CD14-positive monocyte (primary cell): ENCODE data around the gene PARP8. TPM values are rescaled to one million over a fixed set of nuclear protein-coding genes. Genes with fewer than 3 reads are reported as not detected.

ENCODE experiments used
- DNase-seq, 3 donors: peaks; one replicate each; pipeline ENCODE4 v3.0.0-alpha.2; 2011 to 2022
- H2AFZ ChIP-seq: 2 replicates; pipeline ENCODE4 v1.6.0; 2012; ENCODE audit warnings: mild to moderate bottlenecking, low read depth, low read length, inconsistent platforms; ENCODE audit not compliant: insufficient read depth, poor library complexity, severe bottlenecking
- H3K27ac ChIP-seq, 2 donors: 1 replicate in 1 of 2; 2 replicates in 1 of 2; pipeline ENCODE4 v1.5.1; 2012 to 2013; ENCODE audit warnings: low read length in 2 of 2, control low read depth in 1 of 2, inconsistent platforms in 1 of 2, low read depth in 1 of 2, mild to moderate bottlenecking in 1 of 2
- H3K27me3 ChIP-seq, 2 donors: one replicate each; pipeline versions ENCODE4 v1.6.0 to v1.6.1; 2011 to 2013; ENCODE audit warnings: low read length in 2 of 2; ENCODE audit not compliant: control insufficient read depth in 2 of 2, insufficient read depth in 2 of 2
- H3K36me3 ChIP-seq, 2 donors: replicated peaks in 1 of 2; 1 replicate in 1 of 2; 2 replicates in 1 of 2; pipeline versions ENCODE4 v1.5.1 to v1.6.1; 2012 to 2013; ENCODE audit warnings: low read length in 2 of 2, control low read depth in 1 of 2, inconsistent platforms in 1 of 2, mild to moderate bottlenecking in 1 of 2; ENCODE audit not compliant: insufficient read depth in 2 of 2, control insufficient read depth in 1 of 2
- H3K4me1 ChIP-seq, 2 donors: 1 replicate in 1 of 2; 2 replicates in 1 of 2; pipeline versions ENCODE4 v1.5.1 to v1.6.1; 2012 to 2013; ENCODE audit warnings: low read length in 2 of 2, control low read depth in 1 of 2, inconsistent platforms in 1 of 2, mild to moderate bottlenecking in 1 of 2, moderate library complexity in 1 of 2; ENCODE audit not compliant: insufficient read depth in 2 of 2, control insufficient read depth in 1 of 2
- H3K4me2 ChIP-seq: replicated peaks from 2 replicates; pipeline ENCODE3; 2012; ENCODE audit warnings: low read length, moderate library complexity, mild to moderate bottlenecking; ENCODE audit not compliant: poor library complexity, severe bottlenecking; ENCODE audit errors: extremely low read depth
- H3K4me3 ChIP-seq, 3 experiments: fragments of 200-600 bp in 1 of 3; sonication (generic) in 1 of 3; replicated peaks in 1 of 3; 1 replicate in 2 of 3; 2 replicates in 1 of 3; pipeline ENCODE4 v1.5.1; 2011 to 2013; ENCODE audit warnings: low read length in 3 of 3, mild to moderate bottlenecking in 3 of 3, control low read depth in 2 of 3, low read depth in 2 of 3, inconsistent platforms in 1 of 3, moderate library complexity in 1 of 3
- H3K79me2 ChIP-seq: 2 replicates; pipeline ENCODE4 v1.6.0; 2012; ENCODE audit warnings: mild to moderate bottlenecking, control low read depth, inconsistent platforms, low read length, moderate library complexity; ENCODE audit not compliant: insufficient read depth
- H3K9ac ChIP-seq: 2 replicates; pipeline ENCODE4 v1.6.0; 2017; ENCODE audit warnings: low read length, mild to moderate bottlenecking; ENCODE audit not compliant: insufficient read depth, poor library complexity, severe bottlenecking
- H3K9me3 ChIP-seq, 2 donors: replicated peaks in 1 of 2; 1 replicate in 1 of 2; 2 replicates in 1 of 2; pipeline versions ENCODE4 v1.5.1 to v1.6.1; 2012 to 2013; ENCODE audit warnings: low read length in 2 of 2, control low read depth in 1 of 2; ENCODE audit not compliant: control insufficient read depth in 1 of 2, insufficient read depth in 1 of 2
- H4K20me1 ChIP-seq: 2 replicates; pipeline ENCODE4 v1.6.0; 2012; ENCODE audit warnings: mild to moderate bottlenecking, low read length, control low read depth, moderate library complexity; ENCODE audit not compliant: insufficient read depth
- H3K27ac Mint-ChIP-seq, 7 donors: one replicate each; pipeline ENCODE4 v1.8.0; 2020; ENCODE audit warnings: mild to moderate bottlenecking in 7 of 7, mixed read lengths in 7 of 7, moderate library complexity in 6 of 7, inconsistent platforms in 2 of 7
- H3K27me3 Mint-ChIP-seq, 3 donors: one replicate each; pipeline ENCODE4 v1.8.0; 2021 to 2022; ENCODE audit warnings: low read depth in 3 of 3, mild to moderate bottlenecking in 3 of 3, mixed read lengths in 3 of 3, moderate library complexity in 3 of 3, inconsistent platforms in 1 of 3
- H3K36me3 Mint-ChIP-seq, 2 donors: one replicate each; pipeline ENCODE4 v1.8.0; 2020; ENCODE audit warnings: mixed read lengths in 2 of 2, inconsistent platforms in 1 of 2, mild to moderate bottlenecking in 1 of 2
- H3K4me1 Mint-ChIP-seq: one replicate; pipeline ENCODE4 v1.8.0; 2020; ENCODE audit warnings: mild to moderate bottlenecking, mixed read lengths
- H3K4me3 Mint-ChIP-seq, 2 donors: one replicate each; pipeline ENCODE4 v1.8.0; 2020; ENCODE audit warnings: mild to moderate bottlenecking in 2 of 2, mixed read lengths in 2 of 2, moderate library complexity in 1 of 2
- H3K9me3 Mint-ChIP-seq, 7 donors: one replicate each; pipeline ENCODE4 v1.8.0; 2020 to 2022; ENCODE audit warnings: mixed read lengths in 7 of 7, mild to moderate bottlenecking in 6 of 7, moderate library complexity in 6 of 7, inconsistent platforms in 2 of 7
- CTCF ChIP-seq: fragments of 200-600 bp; IDR thresholded peaks from one replicate; pipeline ENCODE4 v1.8.0; 2022; ENCODE audit warnings: antibody characterized with exemption, mild to moderate bottlenecking
- WGBS: methylation state at CpG from one replicate; pipeline ENCODE4 v1.1.5; 2013; ENCODE audit warnings: missing lambda C conversion rate; ENCODE audit not compliant: insufficient coverage; 5-methylcytosine and 5-hydroxymethylcytosine counted together
- intact Hi-C, 2 donors: fragments of 100-400 bp; cut with micrococcal nuclease; formaldehyde crosslinking; loops; one replicate each; pipeline versions ENCODE4 v1.15.0 to v1.15.1; 2023
- polyA plus RNA-seq, 3 donors: library from polyadenylated mRNA; depleted of rRNA in 1 of 3; unstranded in 2 of 3; stranded (reverse) in 1 of 3; fragments of 300-500 nt in 2 of 3; fragments of >200 nt in 1 of 3; fragmentation: Illumina TruSeq in 2 of 3; gene quantifications; 1 replicate in 2 of 3; 2 replicates in 1 of 3; pipeline ENCODE4 v1.2.3, GENCODE V29; 2012 to 2021

The PARP8 gene
- polyA plus RNA-seq, 3 donors = 27.5 to 170 (median 40.6) TPM

- H3K9me3 Mint-ChIP-seq = no peaks in the 10 kb centered on the region
- no peak for TF ChIP-seq CTCF
- no peak overlapping the region for H3K4me3 ChIP-seq
- no peaks in the 10 kb centered on the region for H3K27me3 ChIP-seq
- intact Hi-C loops = no loop called here
- peaks cover 39 to 40% of the 10 kb centered on the region in 2 donors for H3K36me3 Mint-ChIP-seq
- no peaks in the 10 kb centered on the region for H3K27me3 Mint-ChIP-seq
- H3K27ac ChIP-seq = no peak overlapping the region
- no peaks in the 10 kb centered on the region for H4K20me1 ChIP-seq
- no peak overlapping the region for H3K4me3 Mint-ChIP-seq
- no CpG with 5 or more reads among the region's 2 CpGs for WGBS
- H3K27ac Mint-ChIP-seq = no peak overlapping the region
- no peaks in the 10 kb centered on the region for H3K4me1 ChIP-seq
- H3K36me3 ChIP-seq = peaks cover 45% of the 10 kb centered on the region in 2 donors
- H2AFZ ChIP-seq = no peak overlapping the region
- H3K9me3 ChIP-seq = no peaks in the 10 kb centered on the region
- DNase-seq = no peak
- H3K4me2 ChIP-seq = no peak overlapping the region
- H3K9ac ChIP-seq = no peak overlapping the region
- no peaks in the 10 kb centered on the region for H3K79me2 ChIP-seq
- H3K4me1 Mint-ChIP-seq = no peaks in the 10 kb centered on the region
Measured at GRCh38 chr5:50846261-50846660, 179.8 kb downstream of the PARP8 start.

- no peak overlapping the region for H3K27ac ChIP-seq
- peaks cover 17 to 29% of the 10 kb centered on the region in 2 donors for H3K4me1 ChIP-seq
- H2AFZ ChIP-seq = no peak overlapping the region
- H4K20me1 ChIP-seq = no peaks in the 10 kb centered on the region
- DNase-seq = no peak
- TF ChIP-seq CTCF = no peak
- no peaks in the 10 kb centered on the region for H3K79me2 ChIP-seq
- H3K9me3 ChIP-seq = no peaks in the 10 kb centered on the region
- peaks cover 13 to 17% of the 10 kb centered on the region in 2 donors for H3K36me3 ChIP-seq
- 100% methylated on average over 1 of the region's 3 CpGs for WGBS
- Mint-ChIP-seq H3K36me3 (peaks cover 12 to 16% of the 10 kb centered on the region in 2 donors), H3K4me1 (peaks cover 28% of the 10 kb centered on the region), H3K4me3 (no peak overlapping the region), H3K9me3 (peaks cover 0 to 1% (median 0%) of the 10 kb centered on the region in 7 donors), H3K27me3 (no peaks in the 10 kb centered on the region), H3K27ac (no peak overlapping the region)
- no peak overlapping the region for H3K4me2 ChIP-seq
- no peaks in the 10 kb centered on the region for H3K27me3 ChIP-seq
- H3K9ac ChIP-seq = no peak overlapping the region
- intact Hi-C loops = no loop called here
- H3K4me3 ChIP-seq = no peak overlapping the region
Measured at GRCh38 chr5:50849554-50849953, 183.1 kb downstream of the PARP8 start.
